H4 (cell line): ENCODE results near the gene SCN5A. TPM values are rescaled to one million over a fixed set of nuclear protein-coding genes. Genes with fewer than 3 reads are reported as not detected.
A peak's percentile ranks its signal among the peaks of the same experiment; 100 is the strongest.

Experiments used
- DNase-seq: peaks from one replicate; pipeline ENCODE4 v3.0.0-alpha.2; 2015; ENCODE audit warnings: low spot score
- total RNA-seq: library from RNA; depleted of rRNA; stranded (reverse); fragments of >200 nt; shearing (Covaris generic); gene quantifications from 2 replicates; pipeline ENCODE4 v1.2.3, GENCODE V29; 2014

The SCN5A gene
- total RNA-seq, 1 experiment from 2014 or later, result 0.85 TPM

GRCh38 chr3:38647217-38647970 is 2.1 kb downstream of the SCN5A start:
- no peak for DNase-seq

DNA sequence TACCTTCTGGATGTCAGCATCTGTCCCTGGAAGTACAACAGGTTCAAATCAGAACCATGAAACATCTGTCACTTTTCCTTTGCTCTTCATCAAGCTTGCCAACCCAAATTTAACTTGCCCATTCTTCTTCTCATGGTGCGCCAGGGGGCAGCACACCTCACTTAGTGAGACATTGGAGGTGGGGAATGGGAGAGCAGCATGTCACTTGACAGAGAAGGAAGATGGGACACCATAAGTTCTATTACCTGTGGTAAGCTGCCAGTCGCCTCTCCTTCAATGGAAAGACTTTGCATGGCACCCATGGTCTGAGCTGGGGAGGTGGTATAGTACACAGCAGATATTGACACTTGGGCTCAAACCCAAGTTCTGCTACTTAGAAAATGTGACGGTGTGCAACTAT is 2.9 kb downstream of the SCN5A start:
- DNase-seq, result peak; percentile 40

DNA sequence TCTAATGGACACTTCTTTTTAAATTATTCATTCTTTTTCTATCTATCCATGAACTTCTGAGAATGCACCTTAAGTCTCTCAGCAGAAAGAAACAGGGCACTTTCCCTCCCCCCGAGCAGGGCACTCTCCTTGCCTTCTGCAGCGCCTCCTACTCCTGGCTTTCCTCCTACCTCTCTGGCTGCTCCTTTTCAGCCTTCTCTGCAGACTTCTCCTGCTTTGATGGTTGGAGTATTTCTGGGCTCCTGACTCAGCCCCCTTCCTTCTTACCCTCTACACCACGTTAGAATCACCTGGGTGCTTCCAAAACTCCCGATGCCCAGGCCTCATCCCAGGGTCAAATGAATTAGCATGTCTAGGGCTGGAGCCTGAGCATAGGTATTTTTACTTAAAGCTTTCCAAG is 3.4 kb downstream of the SCN5A start:
- DNase-seq, result no peak

- no peak for DNase-seq
Measured at GRCh38 chr3:38645601-38646000, 3.9 kb downstream of the SCN5A start.

DNA sequence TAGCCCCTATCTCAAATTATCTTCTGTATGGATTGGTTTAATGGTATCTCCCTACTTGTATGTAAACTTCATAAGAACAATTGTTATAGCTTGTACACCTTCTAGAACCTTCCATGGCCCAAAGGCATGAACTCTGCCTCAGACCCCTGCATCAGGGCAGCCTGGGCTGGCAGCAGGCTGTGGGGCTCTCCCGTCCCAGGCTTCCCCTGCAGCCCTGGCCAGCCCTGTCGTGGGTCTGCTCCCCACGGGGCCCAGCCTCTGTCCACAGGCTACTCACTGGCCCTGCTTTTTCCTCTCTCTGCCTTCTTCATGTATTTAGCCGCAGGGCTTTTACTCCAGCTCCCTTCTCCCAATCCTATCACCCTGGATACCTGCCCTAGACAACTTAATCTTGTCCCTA is 4.4 kb downstream of the SCN5A start:
- DNase-seq, result no peak

- DNase-seq, result no peak
Measured at GRCh38 chr3:38644662-38645053, 4.8 kb downstream of the SCN5A start.

DNA sequence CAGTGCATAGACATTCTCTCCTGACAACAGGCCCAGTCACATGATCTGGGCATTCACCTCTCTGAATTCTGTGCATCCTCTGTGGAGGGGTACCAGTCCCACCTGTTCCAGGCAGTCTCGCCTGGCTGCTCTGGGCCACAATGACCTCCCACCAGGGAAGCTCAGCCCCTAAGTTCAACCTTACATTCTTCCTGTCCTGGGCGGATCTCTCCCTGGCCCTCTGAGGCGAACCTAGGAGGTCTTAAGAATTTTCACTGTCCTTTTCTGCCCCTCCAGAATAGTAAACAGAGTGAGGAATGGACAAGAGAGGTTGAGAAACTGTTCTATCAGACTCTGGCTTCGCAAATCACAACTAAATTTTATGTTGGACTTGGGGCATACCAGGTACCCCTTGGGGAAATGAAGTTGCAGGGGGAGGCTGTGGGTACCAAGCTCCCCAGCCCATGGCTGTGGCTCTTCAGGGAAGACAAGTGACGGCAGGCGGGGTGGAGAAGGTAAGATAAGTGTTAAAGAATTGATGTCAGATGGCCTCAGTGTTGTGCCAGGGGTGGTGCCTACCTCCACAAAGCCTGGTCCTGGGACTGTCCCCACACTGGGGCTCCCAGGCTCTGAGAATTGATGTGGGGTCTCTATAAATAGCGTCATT is 5.3 kb downstream of the SCN5A start:
- DNase-seq, result no peak

- no peak for DNase-seq
Measured at GRCh38 chr3:38643592-38643991, 5.9 kb downstream of the SCN5A start.

DNA sequence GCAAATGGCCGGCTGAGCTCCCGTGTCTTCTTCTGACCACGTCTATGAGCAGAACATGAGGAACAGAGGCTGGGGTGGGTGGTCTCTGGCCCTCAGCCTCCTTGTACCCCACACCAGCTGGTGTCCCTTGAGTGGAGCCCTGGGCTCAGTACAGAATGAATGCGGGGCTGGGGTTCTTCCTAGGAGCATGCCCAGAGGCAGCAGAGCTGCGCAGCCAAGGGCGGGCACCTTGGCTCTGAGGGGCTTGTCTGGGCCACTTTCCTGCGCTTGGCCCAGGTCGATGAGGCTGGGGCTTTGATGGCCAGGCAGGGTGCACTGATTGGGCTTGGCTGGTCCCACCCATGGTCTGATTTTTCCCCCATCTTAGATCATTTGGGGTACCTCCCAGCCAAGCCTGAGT is 6.4 kb downstream of the SCN5A start:
- DNase-seq, result no peak

DNA sequence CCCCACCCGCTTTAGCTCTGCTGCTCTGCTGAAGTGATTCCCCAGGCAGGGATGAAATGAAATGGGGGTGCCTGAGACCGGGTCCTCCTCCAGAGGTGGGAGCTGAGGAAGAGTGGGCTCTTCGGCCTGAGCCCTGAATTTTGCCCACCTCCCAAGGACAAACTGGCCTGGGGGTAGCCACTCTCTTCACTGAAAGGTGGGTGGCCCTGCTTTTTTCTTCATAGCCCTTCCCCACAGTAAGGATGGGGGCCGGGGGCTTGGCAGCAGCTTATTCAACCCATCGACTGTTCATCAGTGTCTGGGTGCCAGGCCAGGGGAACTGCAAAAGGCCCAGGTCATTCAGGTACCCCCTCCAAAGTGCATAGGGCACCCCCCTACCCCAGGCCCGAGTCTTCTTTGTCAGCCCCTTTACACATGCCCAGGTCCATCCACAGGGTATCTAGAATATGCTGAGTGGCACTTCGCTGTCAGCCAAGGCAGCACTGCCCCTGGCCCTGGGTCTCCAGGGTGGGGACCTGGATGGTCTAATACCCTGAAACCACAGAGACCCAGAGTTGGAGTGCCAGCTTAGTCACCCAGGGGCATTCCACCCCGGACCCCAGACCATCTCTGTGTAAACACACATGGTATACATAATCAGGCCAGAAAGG is 7.9 kb downstream of the SCN5A start:
- DNase-seq, result no peak

GRCh38 chr3:38640661-38641452 is 8.6 kb downstream of the SCN5A start:
- no peak for DNase-seq

DNA sequence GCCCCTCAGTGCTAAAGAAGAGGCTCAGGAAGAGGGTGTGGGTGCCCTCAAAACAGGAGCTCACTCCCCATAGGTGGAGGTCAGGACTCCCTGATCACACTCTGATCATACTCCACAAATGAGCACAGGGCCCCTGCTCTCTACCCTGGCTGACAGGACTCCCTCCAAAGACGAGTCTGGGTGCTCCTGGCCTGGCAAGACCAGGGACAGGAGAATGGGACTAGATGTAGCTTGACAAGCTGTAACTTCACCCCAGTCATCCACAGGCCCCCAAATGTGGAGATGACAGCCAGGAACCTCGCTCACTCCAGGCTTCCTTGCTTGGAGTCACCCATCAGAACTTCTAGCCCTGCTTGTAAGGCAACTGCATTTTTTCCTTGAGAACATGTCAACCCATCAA is 11.1 kb downstream of the SCN5A start:
- no peak for DNase-seq

- no peak for DNase-seq
Measured at GRCh38 chr3:38637906-38638305, 11.6 kb downstream of the SCN5A start.

DNA sequence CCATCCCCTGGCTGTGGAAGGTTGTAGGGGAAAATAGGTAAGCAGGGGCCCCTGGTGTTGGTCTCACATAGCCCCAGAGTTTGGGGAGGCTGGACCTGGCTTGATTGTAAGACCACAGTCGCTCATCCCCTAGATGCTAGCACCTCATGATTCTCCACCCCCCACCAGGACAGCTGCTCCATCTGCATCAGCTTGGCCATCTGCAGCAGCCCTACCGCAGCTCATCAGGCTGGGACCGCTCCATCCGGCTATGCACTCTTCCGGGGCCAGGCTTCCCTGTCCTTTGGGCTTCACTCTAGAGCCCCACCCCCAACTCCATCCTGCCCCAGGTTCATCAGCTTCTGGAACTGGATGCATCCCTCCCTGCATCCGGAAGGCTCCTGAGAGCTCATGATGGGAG is 12.6 kb downstream of the SCN5A start:
- no peak for DNase-seq

GRCh38 chr3:38636464-38636863 is 13.0 kb downstream of the SCN5A start:
- no peak for DNase-seq

DNA sequence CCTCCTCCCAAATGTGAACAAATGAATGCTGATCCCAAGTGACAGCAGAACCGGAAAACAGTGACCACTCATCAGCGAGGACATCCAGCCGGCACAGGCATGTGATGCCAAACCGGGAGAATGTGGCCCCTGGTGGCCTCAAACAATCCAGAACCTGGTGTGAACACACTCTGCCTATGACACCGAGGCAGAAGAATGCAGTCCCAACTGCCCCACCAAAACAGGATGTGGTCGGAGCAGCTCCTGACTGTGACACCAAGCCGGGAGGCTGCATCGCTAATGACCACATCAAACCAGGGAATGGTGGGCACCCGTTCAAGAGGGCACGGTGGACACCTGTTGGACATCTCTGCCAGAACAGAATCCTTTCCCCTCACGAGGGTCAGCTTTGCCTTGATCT is 15.4 kb downstream of the SCN5A start:
- peak; percentile 73 for DNase-seq

- no peak for DNase-seq
Measured at GRCh38 chr3:38632989-38633388, 16.5 kb downstream of the SCN5A start.

GRCh38 chr3:38630606-38631005 is 18.9 kb downstream of the SCN5A start:
- no peak for DNase-seq

DNA sequence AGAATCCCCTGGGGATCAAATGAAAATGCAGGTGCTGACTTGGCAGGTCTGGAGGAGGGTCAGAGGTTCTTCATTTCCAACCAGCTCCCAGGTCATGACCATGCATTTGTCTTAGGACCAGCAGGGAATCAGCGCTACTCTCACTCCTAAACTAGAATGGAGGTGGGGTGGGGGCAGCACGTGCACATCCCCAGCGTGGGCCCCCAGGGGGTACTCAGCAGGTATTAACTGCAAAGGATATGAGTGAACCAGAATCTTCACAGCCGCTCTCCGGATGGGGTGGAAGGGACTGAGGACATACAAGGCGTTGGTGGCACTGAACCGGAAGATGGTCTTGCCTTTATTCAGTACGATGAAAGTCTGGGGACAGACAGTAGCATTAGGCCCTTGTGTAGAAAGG is 19.4 kb downstream of the SCN5A start:
- no peak for DNase-seq

DNA sequence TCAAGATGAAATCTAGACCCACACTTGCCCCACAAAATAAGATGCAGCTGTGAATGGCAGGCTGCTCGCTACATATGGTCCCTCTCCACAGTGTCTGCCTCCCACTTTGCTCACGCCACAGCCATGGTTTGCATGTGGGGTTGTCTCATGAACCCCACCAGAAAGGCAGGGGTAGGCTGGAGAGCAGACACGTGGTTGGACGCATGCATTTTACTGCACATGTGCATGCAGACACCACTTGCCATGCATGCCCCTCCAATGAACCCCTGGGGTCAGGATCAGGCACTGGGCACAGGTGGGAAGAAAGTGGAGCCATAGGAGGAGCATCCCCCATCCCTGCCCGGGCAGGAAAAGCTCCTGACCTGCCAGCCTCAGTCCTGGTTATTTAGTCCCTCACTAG is 20.7 kb downstream of the SCN5A start:
- no peak for DNase-seq

DNA sequence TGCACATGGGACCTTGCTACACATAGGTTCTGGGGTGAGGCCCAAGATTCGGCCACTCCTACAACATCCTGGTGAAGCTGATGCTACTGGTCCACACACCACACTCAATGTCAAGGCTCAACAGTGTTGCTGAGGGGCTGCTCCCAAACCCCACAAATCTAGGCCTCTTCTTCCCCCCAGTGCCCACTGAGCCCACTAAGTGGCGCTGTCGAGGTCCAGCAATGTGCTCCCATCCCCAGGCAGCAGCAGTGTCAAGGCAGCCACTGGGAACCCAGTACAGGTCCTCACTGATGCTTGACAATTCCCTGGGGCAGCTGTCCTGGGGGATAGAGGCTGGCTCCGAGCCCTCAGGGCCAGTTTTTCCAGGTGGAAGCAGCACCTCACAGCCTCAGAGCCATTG is 21.5 kb downstream of the SCN5A start:
- DNase-seq, result no peak

DNA sequence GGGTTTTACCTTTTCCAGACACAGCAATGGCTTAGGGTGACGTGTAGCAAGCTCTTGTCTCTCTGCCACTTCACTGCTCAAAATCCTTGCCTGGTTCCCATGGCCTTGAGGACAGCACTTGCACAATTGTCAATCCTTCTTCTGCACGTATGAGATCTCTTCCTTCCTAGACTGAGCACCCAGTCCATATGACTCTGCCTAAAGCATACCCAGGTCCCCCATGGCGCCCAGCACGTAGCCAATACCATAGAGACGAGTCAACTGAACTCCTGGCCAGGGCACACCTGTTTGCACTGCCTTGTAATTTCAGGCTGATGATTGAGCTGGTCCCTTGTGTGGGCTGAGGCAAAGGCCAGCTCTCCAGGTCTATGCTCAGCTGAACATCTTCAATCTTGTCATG is 23.3 kb downstream of the SCN5A start:
- DNase-seq, result no peak
